Esophagus (tissue), 2 donors: ENCODE results near the gene CDC42BPA. TPM values are rescaled to one million over a fixed set of nuclear protein-coding genes. Genes with fewer than 3 reads are reported as not detected.
A peak's percentile ranks its signal among the peaks of the same experiment; 100 is the strongest.

Source experiments
- H3K27ac ChIP-seq, 2 donors: one replicate each; pipeline ENCODE4 v1.5.1; 2013; ENCODE audit warnings: low read depth in 2 of 2, mild to moderate bottlenecking in 2 of 2, inconsistent platforms in 1 of 2, low read length in 1 of 2, moderate library complexity in 1 of 2
- H3K27me3 ChIP-seq, 2 donors: one replicate each; pipeline ENCODE4 v1.6.1; 2013; ENCODE audit warnings: low read length in 2 of 2, control low read depth in 1 of 2, mild to moderate bottlenecking in 1 of 2; ENCODE audit not compliant: insufficient read depth in 2 of 2, control insufficient read depth in 1 of 2
- H3K36me3 ChIP-seq, 2 donors: one replicate each; pipeline ENCODE4 v1.6.1; 2013; ENCODE audit warnings: low read length in 1 of 2; ENCODE audit not compliant: control insufficient read depth in 2 of 2, insufficient read depth in 2 of 2
- H3K4me1 ChIP-seq, 2 donors: one replicate each; pipeline ENCODE4 v1.6.1; 2013; ENCODE audit warnings: low read length in 1 of 2; ENCODE audit not compliant: control insufficient read depth in 2 of 2, insufficient read depth in 2 of 2
- H3K4me3 ChIP-seq, 2 donors: one replicate each; pipeline ENCODE4 v1.5.1; 2013; ENCODE audit warnings: low read length in 2 of 2, mild to moderate bottlenecking in 2 of 2, low read depth in 1 of 2, moderate library complexity in 1 of 2
- H3K9me3 ChIP-seq, 2 donors: one replicate each; pipeline ENCODE4 v1.6.1; 2013; ENCODE audit warnings: mild to moderate bottlenecking in 2 of 2, low read depth in 1 of 2, low read length in 1 of 2, moderate library complexity in 1 of 2; ENCODE audit not compliant: control insufficient read depth in 2 of 2, insufficient read depth in 1 of 2
- WGBS, 2 donors: extraction: QIAGEN DNeasy Blood & Tissue Kit; methylation state at CpG; one replicate each; pipeline ENCODE4 v1.1.7; 2013; 5-methylcytosine and 5-hydroxymethylcytosine counted together
- polyA plus RNA-seq, 2 donors: library from polyadenylated mRNA; stranded (reverse); fragments of 200-250 nt; gene quantifications; one replicate each; pipeline ENCODE4 v1.2.3, GENCODE V29; 2013
- donor health status: healthy with polysubstance abuse.
- donor health status: Bipolar disorder and iron deficiency.

Gene CDC42BPA
- polyA plus RNA-seq, 2 donors: 2.5 to 3.6 TPM

GRCh38 chr1:226945106-226945857 lies 373.0 kb downstream of the CDC42BPA start:
- H3K36me3 ChIP-seq: no peaks in the 10 kb centered on the region
- H3K4me3 ChIP-seq: no peak overlapping the region
- no peaks in the 10 kb centered on the region for H3K27me3 ChIP-seq
- 47 to 57% methylated on average over 19 of the region's 19 CpGs for WGBS, 2 donors
- H3K4me1 ChIP-seq: peaks cover 18 to 19% of the 10 kb centered on the region in 2 donors
- H3K9me3 ChIP-seq: no peaks in the 10 kb centered on the region
- H3K27ac ChIP-seq: no peak overlapping the region

- no peaks in the 10 kb centered on the region for H3K36me3 ChIP-seq
- no peaks in the 10 kb centered on the region for H3K9me3 ChIP-seq
- H3K4me3 ChIP-seq: no peak overlapping the region
- WGBS, 2 donors: 81 to 91% methylated on average over 2 of the region's 2 CpGs
- H3K27me3 ChIP-seq: no peaks in the 10 kb centered on the region
- H3K27ac ChIP-seq: peak overlapping the region in 1 of 2 donors; percentile 21
- H3K4me1 ChIP-seq: peaks cover 18 to 19% of the 10 kb centered on the region in 2 donors
Measured at GRCh38 chr1:226943927-226944326, 374.4 kb downstream of the CDC42BPA start.

GRCh38 chr1:226943156-226943555 lies 375.1 kb downstream of the CDC42BPA start:
- Histone ChIP-seq H3K36me3 (no peaks in the 10 kb centered on the region), H3K4me3 (no peak overlapping the region), H3K4me1 (peaks cover 18 to 19% of the 10 kb centered on the region in 2 donors), H3K27ac (no peak overlapping the region), H3K9me3 (no peaks in the 10 kb centered on the region), H3K27me3 (no peaks in the 10 kb centered on the region)
- 63 to 68% methylated on average over 5 of the region's 5 CpGs for WGBS, 2 donors

GRCh38 chr1:226942392-226942791 lies 375.9 kb downstream of the CDC42BPA start:
- Histone ChIP-seq H3K4me3 (peak overlapping the region in 1 of 2 donors; percentile 18), H3K27ac (no peak overlapping the region), H3K27me3 (no peaks in the 10 kb centered on the region), H3K36me3 (no peaks in the 10 kb centered on the region), H3K4me1 (peaks cover 18 to 19% of the 10 kb centered on the region in 2 donors), H3K9me3 (no peaks in the 10 kb centered on the region)
- WGBS, 2 donors: 67 to 78% methylated on average over 3 of the region's 3 CpGs

- peak overlapping the region in 1 of 2 donors; percentile 72 for H3K27ac ChIP-seq
- WGBS, 2 donors: 28 to 39% methylated on average over 6 of the region's 6 CpGs
- H3K36me3 ChIP-seq: no peaks in the 10 kb centered on the region
- H3K27me3 ChIP-seq: no peaks in the 10 kb centered on the region
- H3K9me3 ChIP-seq: no peaks in the 10 kb centered on the region
- H3K4me3 ChIP-seq: peak overlapping the region; percentile 75 to 83
- peaks cover 13 to 14% of the 10 kb centered on the region in 2 donors for H3K4me1 ChIP-seq
Measured at GRCh38 chr1:226940806-226941067, 377.6 kb downstream of the CDC42BPA start.

- Histone ChIP-seq H3K36me3 (no peaks in the 10 kb centered on the region), H3K4me3 (peak within 1 kb of the TSS; percentile 83 to 88), H3K27me3 (no peaks in the 10 kb centered on the region), H3K27ac (peak within 1 kb of the TSS; percentile 97 to 99), H3K4me1 (peaks cover 9 to 13% of the 10 kb centered on the region in 2 donors), H3K9me3 (no peaks in the 10 kb centered on the region)
- WGBS, 2 donors: 0 to 1% methylated on average over 73 of the region's 73 CpGs
Measured at GRCh38 chr1:226940029-226940805, 378.1 kb downstream of the CDC42BPA start, which contains the start of gene COQ8A. Gene COQ8A (plus strand): TSS chr1:226940294. CDS start chr1:226961386, 21,092 bp downstream.

Other genes with a start within 250 kb of the CDC42BPA start
- gene ZNF678, start 245.1 kb upstream of the CDC42BPA start, polyA plus RNA-seq: under 1 TPM; 0.77 to 0.79 TPM